GM12873 (cell line): ENCODE results near the gene EYS.

Source experiments
- TF ChIP-seq, protein P1 (sequence below): IDR thresholded peaks from 2 replicates; pipeline ENCODE4 v1.5.1; 2012; ENCODE audit warnings: low read depth, mild to moderate bottlenecking, moderate library complexity, low read length, control low read depth; ENCODE audit not compliant: insufficient read depth; ENCODE audit errors: missing control alignments

The EYS gene

GRCh38 chr6:63856271-63856670 lies 1850.8 kb downstream of the EYS start:
- TF ChIP-seq, protein P1, sequence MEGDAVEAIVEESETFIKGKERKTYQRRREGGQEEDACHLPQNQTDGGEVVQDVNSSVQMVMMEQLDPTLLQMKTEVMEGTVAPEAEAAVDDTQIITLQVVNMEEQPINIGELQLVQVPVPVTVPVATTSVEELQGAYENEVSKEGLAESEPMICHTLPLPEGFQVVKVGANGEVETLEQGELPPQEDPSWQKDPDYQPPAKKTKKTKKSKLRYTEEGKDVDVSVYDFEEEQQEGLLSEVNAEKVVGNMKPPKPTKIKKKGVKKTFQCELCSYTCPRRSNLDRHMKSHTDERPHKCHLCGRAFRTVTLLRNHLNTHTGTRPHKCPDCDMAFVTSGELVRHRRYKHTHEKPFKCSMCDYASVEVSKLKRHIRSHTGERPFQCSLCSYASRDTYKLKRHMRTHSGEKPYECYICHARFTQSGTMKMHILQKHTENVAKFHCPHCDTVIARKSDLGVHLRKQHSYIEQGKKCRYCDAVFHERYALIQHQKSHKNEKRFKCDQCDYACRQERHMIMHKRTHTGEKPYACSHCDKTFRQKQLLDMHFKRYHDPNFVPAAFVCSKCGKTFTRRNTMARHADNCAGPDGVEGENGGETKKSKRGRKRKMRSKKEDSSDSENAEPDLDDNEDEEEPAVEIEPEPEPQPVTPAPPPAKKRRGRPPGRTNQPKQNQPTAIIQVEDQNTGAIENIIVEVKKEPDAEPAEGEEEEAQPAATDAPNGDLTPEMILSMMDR, result no peak

DNA sequence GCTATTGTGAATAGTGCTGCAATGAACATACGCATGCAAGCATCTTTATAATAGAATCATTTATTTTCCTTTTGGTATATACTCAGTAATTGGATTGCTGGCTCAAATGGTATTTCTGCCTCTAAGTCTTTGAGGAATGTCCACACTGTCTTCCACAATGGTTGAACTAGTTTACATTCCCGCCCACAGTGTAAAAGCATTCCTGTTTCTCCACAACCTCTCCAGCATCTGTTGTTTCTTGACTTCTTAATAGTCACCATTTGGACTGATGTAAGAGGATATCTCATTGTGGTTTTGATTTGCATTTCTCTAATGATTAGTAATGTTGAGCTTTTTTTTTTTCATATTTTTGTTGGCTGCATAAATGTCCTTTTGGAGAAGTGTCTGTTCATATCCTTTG lies 1862.7 kb downstream of the EYS start:
- TF ChIP-seq, protein P1, result no peak

GRCh38 chr6:63839485-63839884 lies 1867.5 kb downstream of the EYS start:
- TF ChIP-seq, protein P1, result no peak

- TF ChIP-seq, protein P1, result no peak
These were observed 1882.3 kb downstream of the EYS start for GRCh38 chr6:63824722-63825121.

DNA sequence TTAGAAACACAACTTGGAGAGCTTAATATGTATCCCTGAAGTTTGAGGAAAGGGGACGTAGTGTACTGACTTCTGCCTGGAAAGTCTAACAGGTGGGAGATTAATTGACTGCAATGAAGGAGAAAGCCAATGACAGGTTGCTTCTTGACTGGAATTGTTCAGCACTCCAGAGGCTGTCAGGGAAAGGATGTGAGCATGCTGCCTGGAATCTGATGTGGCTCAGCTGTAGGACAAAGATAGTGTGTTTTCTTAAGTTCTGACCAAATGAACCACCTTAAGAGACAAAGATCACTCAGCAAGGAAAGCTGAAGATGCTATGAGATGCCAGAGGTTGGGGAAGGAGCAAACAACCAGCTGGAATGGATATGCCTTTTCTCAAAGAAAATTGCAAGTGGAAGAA lies 1885.6 kb downstream of the EYS start:
- TF ChIP-seq, protein P1, result no peak

DNA sequence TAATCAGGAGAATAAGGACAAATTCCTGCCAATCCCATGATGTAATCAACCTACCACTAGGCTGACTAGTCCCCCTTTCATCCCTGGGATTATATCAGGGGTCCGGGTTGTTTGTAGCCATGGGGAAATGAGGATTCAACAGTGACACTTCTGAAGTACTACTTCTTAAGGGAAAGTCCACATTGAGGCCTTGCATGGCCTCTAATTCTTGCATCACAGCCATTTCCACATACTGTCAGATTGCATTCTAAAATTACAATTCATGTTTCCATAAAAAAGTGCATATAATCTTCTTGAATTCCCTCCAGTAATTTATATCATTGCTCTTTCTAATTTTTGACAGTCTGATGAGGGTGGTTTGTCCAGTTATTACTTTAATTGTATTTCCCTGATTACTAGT lies 1887.2 kb downstream of the EYS start:
- TF ChIP-seq, protein P1, result no peak

DNA sequence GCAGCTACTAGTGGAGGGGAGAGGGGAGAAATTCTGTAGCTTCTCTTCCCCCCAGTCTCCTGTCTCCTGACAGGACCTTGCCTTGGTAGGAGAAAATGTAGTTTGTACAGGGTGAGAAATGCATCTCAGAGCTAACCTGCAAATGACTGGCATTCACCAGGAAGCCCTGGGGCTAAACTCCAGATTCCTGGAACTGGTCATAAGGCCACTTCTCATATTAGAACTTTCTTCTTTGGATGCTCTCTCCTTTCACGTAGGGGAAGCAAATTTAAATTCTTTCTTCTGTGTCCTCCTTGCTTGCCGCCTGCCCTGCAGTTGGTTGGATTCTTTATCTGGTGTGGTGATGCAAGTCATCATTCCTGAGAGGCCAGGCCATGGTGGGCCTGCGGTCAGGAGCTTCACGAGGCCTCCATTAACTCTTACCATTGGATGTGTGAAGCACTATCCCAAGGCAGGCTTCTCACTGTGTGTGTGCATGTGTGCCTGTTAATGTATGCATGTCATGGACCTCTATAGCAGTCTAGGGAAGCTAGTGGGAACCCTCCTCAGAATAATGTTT lies 1889.5 kb downstream of the EYS start:
- TF ChIP-seq, protein P1, result no peak
